PC-3 (cell line): ENCODE results near the gene TMIGD1. TPM values are rescaled to one million over a fixed set of nuclear protein-coding genes. Genes with fewer than 3 reads are reported as not detected.

ENCODE experiments used
- ATAC-seq: fragments of 200-7000 bp; cut with Tn5 transposase; 2 replicates; pipeline ENCODE4 v1.9.1; 2020; ENCODE audit warnings: mild to moderate bottlenecking, moderate library complexity
- Bru-seq: library from RNA; stranded (reverse); fragments of 400-500 nt; gene quantifications from one replicate; lab custom pipeline; 2021; lab: Mats Ljungman, UMichigan
- BruChase-seq, 2 experiments: library from RNA; stranded (reverse); fragments of 400-500 nt; gene quantifications; one replicate each; lab custom pipeline; 2021; lab: Mats Ljungman, UMichigan
- BruUV-seq: library from RNA; stranded (reverse); fragments of 400-500 nt; replicated peaks from 2 replicates; lab custom pipeline; 2021; lab: Mats Ljungman, UMichigan
- CTCF ChIA-PET: fragments of 300-600 bp; sonication (Branson Sonifier 250); formaldehyde crosslinking; loops from one replicate; lab custom pipeline; 2022; ENCODE audit warnings: antibody characterized with exemption; lab: Charles Lee
- POLR2A ChIA-PET: fragments of 300-600 bp; sonication (Branson Sonifier 250); formaldehyde crosslinking; loops from one replicate; lab custom pipeline; 2022; ENCODE audit warnings: antibody characterized with exemption; ENCODE audit not compliant: unreplicated experiment; lab: Charles Lee
- DNase-seq: peaks from one replicate; pipeline ENCODE4 v3.0.0-alpha.2; 2015
- H2AFZ ChIP-seq: fragments of 300-600 bp; sonication (generic); 2 replicates; pipeline ENCODE4 v1.6.0; 2016; ENCODE audit warnings: antibody characterized with exemption, low read length
- H3F3A ChIP-seq: fragments of 300-600 bp; sonication (generic); one replicate; pipeline ENCODE4 v1.6.0; 2017; ENCODE audit warnings: antibody characterized with exemption, low read length, control low read depth, mild to moderate bottlenecking; ENCODE audit not compliant: unreplicated experiment
- H3K27ac ChIP-seq: fragments of 300-600 bp; sonication (generic); 2 replicates; pipeline ENCODE4 v1.5.1; 2016; ENCODE audit warnings: mild to moderate bottlenecking, low read length
- H3K27me3 ChIP-seq: fragments of 300-600 bp; sonication (generic); 2 replicates; pipeline ENCODE4 v1.6.1; 2016; ENCODE audit warnings: low read length, mixed read lengths
- H3K36me3 ChIP-seq: fragments of 300-600 bp; sonication (generic); 2 replicates; pipeline ENCODE4 v1.6.1; 2016; ENCODE audit warnings: low read depth, mixed run types, low read length, mixed read lengths
- H3K4me1 ChIP-seq: fragments of 300-600 bp; sonication (generic); 2 replicates; pipeline ENCODE4 v1.5.1; 2016; ENCODE audit warnings: low read length; ENCODE audit not compliant: insufficient read depth
- H3K4me2 ChIP-seq: fragments of 300-600 bp; sonication (generic); 2 replicates; pipeline ENCODE4 v1.6.0; 2016; ENCODE audit warnings: low read length
- H3K4me3 ChIP-seq: fragments of 300-600 bp; sonication (generic); 2 replicates; pipeline ENCODE4 v1.5.1; 2016; ENCODE audit warnings: mild to moderate bottlenecking, low read length, mixed read lengths
- H3K79me2 ChIP-seq: fragments of 300-600 bp; sonication (generic); 2 replicates; pipeline ENCODE4 v1.6.1; 2017; ENCODE audit warnings: low read length, mixed read lengths
- H3K9ac ChIP-seq: fragments of 300-600 bp; sonication (generic); 2 replicates; pipeline ENCODE4 v1.6.0; 2016; ENCODE audit warnings: mild to moderate bottlenecking, low read length
- H3K9me2 ChIP-seq: fragments of 300-600 bp; sonication (generic); replicated peaks from 2 replicates; pipeline ENCODE4 v1.6.1; 2016; ENCODE audit warnings: mixed run types, low read length, mixed read lengths
- H3K9me3 ChIP-seq: fragments of 300-600 bp; sonication (generic); 2 replicates; pipeline ENCODE4 v1.6.1; 2016; ENCODE audit warnings: low read length, mixed read lengths
- H4K20me1 ChIP-seq: fragments of 300-600 bp; sonication (generic); 2 replicates; pipeline ENCODE4 v1.6.1; 2016; ENCODE audit warnings: low read length, mixed read lengths
- EZH2 ChIP-seq: fragments of 300-600 bp; sonication (generic); IDR thresholded peaks from one replicate; pipeline ENCODE4 v1.6.1; 2017; ENCODE audit warnings: antibody characterized with exemption, mild to moderate bottlenecking, low read length; ENCODE audit not compliant: unreplicated experiment
- EZH2phosphoT487 ChIP-seq: fragments of 300-600 bp; sonication (generic); IDR thresholded peaks from 2 replicates; pipeline ENCODE4 v1.6.1; 2018; ENCODE audit warnings: mild to moderate bottlenecking, antibody characterized with exemption, low read length, borderline replicate concordance
- intact Hi-C: fragments of 100-400 bp; cut with micrococcal nuclease; formaldehyde crosslinking; loops from 2 replicates; pipeline ENCODE4 v1.9.0; 2023
- long read RNA-seq: library from polyadenylated mRNA; unstranded; transcript quantifications from one replicate; pipeline ENCODE4 v2.0.0, GENCODE V29; 2021; ENCODE audit not compliant: unreplicated experiment
- total RNA-seq: library from RNA; depleted of rRNA; stranded (reverse); fragments of >200 nt; gene quantifications from 2 replicates; pipeline ENCODE4 v1.2.3, GENCODE V29; 2014; rRNA removed
- TF ChIP-seq, protein P1 (sequence below): fragments of 300-600 bp; sonication (generic); conservative IDR thresholded peaks from 2 replicates; pipeline ENCODE4 v1.5.1; 2017; ENCODE audit warnings: antibody characterized with exemption, low read depth, mild to moderate bottlenecking, low read length

TMIGD1 gene, protein sequence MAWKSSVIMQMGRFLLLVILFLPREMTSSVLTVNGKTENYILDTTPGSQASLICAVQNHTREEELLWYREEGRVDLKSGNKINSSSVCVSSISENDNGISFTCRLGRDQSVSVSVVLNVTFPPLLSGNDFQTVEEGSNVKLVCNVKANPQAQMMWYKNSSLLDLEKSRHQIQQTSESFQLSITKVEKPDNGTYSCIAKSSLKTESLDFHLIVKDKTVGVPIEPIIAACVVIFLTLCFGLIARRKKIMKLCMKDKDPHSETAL
- total RNA-seq (not detected in 2 replicates), Bru-seq, nascent RNA (not detected), BruChase-seq, experiment 1, labeled RNA remaining after a 6-hour chase (not detected), BruChase-seq, experiment 2, labeled RNA remaining after a 2-hour chase (not detected)
- long read RNA-seq: 0 reads

DNA sequence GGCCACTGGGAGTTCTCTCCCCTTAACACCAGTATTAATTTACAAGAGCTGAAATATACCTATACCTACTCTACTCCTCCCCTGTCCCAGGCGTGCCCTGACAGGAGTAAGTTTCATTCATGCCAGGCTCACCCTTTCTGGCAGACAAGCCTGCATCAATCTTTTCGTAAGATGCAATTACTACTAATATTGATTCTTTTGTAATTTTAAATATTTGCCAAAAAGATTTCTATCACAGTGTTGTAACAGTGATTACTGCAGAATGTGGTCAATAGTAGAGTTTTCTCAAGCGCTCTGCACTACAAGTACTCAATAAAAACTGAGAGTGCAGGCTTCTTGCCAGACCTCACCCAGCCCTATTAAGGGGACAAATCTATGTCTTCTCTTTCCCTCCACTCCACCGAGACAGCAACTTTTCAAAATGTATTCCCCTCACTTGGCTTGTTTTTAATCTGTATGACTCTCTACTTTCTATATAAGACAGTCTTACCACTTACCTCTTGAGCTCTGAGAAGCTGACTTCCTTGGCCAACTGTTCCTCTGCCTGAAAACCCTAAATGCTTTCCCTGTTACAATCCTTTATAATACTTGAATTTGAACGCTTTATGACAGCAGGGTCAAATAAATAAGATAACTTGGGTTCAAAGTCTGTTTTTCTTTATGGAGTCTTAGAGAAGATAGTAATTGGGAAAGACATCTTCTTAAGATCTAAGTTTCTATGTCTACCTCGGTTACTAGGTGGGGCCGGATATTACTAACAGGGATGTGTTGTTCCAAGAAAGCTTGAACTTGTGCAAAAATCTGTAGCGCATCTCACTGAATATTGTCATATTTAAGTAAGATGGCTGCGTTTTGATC is at the start of gene TMIGD1:
Gene TMIGD1 (minus strand): TSS at position 555 of the 858 bp plus-strand sequence. CDS start 1,924 bp downstream, outside the sequence.
- TF ChIP-seq, protein P1, sequence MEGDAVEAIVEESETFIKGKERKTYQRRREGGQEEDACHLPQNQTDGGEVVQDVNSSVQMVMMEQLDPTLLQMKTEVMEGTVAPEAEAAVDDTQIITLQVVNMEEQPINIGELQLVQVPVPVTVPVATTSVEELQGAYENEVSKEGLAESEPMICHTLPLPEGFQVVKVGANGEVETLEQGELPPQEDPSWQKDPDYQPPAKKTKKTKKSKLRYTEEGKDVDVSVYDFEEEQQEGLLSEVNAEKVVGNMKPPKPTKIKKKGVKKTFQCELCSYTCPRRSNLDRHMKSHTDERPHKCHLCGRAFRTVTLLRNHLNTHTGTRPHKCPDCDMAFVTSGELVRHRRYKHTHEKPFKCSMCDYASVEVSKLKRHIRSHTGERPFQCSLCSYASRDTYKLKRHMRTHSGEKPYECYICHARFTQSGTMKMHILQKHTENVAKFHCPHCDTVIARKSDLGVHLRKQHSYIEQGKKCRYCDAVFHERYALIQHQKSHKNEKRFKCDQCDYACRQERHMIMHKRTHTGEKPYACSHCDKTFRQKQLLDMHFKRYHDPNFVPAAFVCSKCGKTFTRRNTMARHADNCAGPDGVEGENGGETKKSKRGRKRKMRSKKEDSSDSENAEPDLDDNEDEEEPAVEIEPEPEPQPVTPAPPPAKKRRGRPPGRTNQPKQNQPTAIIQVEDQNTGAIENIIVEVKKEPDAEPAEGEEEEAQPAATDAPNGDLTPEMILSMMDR: no peak
- ChIA-PET POLR2A (no interaction called here), CTCF (no interaction called here)
- no peaks in the 10 kb centered on the region; the same call in 1 of the 2 replicates for H3K36me3 ChIP-seq
- no peak within 1 kb of the TSS for H3K4me2 ChIP-seq
- H3K4me1 ChIP-seq: peaks cover 8% of the 10 kb centered on the region
- no peak for DNase-seq
- BruUV-seq: no TSS peak
- no peak within 1 kb of the TSS for H2AFZ ChIP-seq
- no peak for ATAC-seq
- no peak within 1 kb of the TSS for H3K4me3 ChIP-seq
- no peaks in the 10 kb centered on the region for H3K79me2 ChIP-seq
- H3K27me3 ChIP-seq: no peaks in the 10 kb centered on the region
- no peaks in the 10 kb centered on the region for H3K9me3 ChIP-seq
- no peaks in the 10 kb centered on the region for H3K9me2 ChIP-seq
- H3F3A ChIP-seq: no peaks in the 10 kb centered on the region
- H4K20me1 ChIP-seq: no peaks in the 10 kb centered on the region
- H3K9ac ChIP-seq: no peak within 1 kb of the TSS
- intact Hi-C loops: no loop called here
- no peak within 1 kb of the TSS for H3K27ac ChIP-seq

GRCh38 chr17:30382345-30382744 is 48.5 kb upstream of the TMIGD1 start:
- no peaks in the 10 kb centered on the region for H3F3A ChIP-seq
- H3K4me2 ChIP-seq: peak overlapping the region; percentile 88; the same call in 1 of the 2 replicates
- no peak for DNase-seq
- no TSS peak for BruUV-seq
- ChIA-PET POLR2A (no interaction called here), CTCF (no interaction called here)
- no peak overlapping the region for H3K27ac ChIP-seq
- no peak overlapping the region for H3K4me3 ChIP-seq
- H3K36me3 ChIP-seq: 0 out of 2 replicates have a peak, but pooled peaks cover 3% of the 10 kb centered on the region
- peaks cover 20% of the 10 kb centered on the region for H3K4me1 ChIP-seq
- no peaks in the 10 kb centered on the region for H3K27me3 ChIP-seq
- TF ChIP-seq EZH2: no peak
- TF ChIP-seq, protein P1: no peak
- TF ChIP-seq EZH2phosphoT487: no peak
- H3K9me3 ChIP-seq: no peaks in the 10 kb centered on the region
- no peak for ATAC-seq
- no peak overlapping the region for H2AFZ ChIP-seq
- H3K79me2 ChIP-seq: peaks cover 47% of the 10 kb centered on the region
- no peaks in the 10 kb centered on the region for H3K9me2 ChIP-seq
- H4K20me1 ChIP-seq: peaks cover 15% of the 10 kb centered on the region; the same call in 1 of the 2 replicates
- intact Hi-C loops: no loop called here
- no peak overlapping the region for H3K9ac ChIP-seq
